Measurements from ENCODE around the gene ENOX1.

ENOX1 gene

DNA sequence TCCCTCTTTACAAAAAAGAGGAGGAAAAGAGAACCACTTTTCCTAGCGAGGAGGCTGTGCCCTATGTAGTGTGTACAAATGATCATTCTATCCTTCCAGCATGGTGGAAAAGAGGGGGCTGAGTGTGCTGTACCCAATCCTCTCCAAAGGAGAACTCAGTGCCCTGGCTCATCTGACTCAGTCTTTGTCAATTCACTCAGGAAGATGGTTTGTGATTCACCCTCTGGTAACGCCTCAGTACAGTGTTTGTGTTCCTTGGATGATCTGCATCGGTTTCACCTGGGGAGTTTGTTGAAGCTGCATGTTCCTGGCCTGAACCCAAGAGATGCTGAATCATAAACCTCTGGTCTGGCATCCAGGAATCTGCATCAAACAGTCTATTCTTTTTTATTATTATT, 18.3 kb upstream of the ENOX1 start:
- Histone ChIP-seq H3K27me3 (ENCODE audit: control insufficient read depth in 1 of 2, insufficient read depth in 2 of 2, low read length in 2 of 2) (no peaks in the 10 kb centered on the region), H3K27ac (ENCODE audit: low read depth, low read length) (no peak overlapping the region), H3K4me3 (ENCODE audit: low read depth in 1 of 2, low read length in 2 of 2) (no peak overlapping the region), H3K4me1 (ENCODE audit: control insufficient read depth in 1 of 2, insufficient read depth in 2 of 2, low read length in 2 of 2) (no peaks in the 10 kb centered on the region), H3K9me3 (ENCODE audit: control insufficient read depth in 1 of 2, low read length in 2 of 2) (no peaks in the 10 kb centered on the region), H3K9ac (ENCODE audit: low read depth in 1 of 2, low read length in 2 of 2) (no peak overlapping the region), H3K36me3 (ENCODE audit: control insufficient read depth in 1 of 2, insufficient read depth in 2 of 2, low read length in 2 of 2) (no peaks in the 10 kb centered on the region)

DNA sequence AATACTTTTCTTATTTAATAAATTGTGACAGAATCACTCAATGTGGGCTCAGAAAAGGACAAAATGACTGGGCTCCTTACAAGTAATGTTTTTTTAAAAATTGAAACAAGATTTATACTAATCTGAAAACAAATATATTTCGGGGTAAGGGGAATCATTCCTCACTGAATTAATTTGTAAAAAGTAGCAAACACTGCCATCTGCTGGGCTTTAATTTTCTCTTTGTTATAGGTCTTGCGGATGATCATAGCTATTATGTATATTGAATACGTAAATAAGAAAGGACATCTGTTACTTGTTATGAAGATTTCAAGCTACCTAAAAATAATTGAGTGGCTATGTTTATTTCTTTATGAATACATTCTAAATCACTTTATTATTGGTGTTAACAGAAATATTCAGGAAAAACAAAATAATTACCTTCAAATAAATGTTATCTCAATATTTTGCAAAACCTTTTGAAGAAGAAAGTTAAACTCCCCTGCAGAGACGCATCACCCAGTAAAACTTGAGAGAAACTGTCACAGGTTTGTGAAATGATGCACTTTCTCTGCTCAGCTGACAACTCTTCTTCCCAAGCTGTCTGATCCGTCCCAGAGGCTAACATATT, 17.8 kb upstream of the ENOX1 start:
- no peak overlapping the region for H3K4me3 ChIP-seq (ENCODE audit: low read depth in 1 of 2, low read length in 2 of 2)
- no peaks in the 10 kb centered on the region for H3K4me1 ChIP-seq (ENCODE audit: control insufficient read depth in 1 of 2, insufficient read depth in 2 of 2, low read length in 2 of 2)
- H3K27me3 ChIP-seq (ENCODE audit: control insufficient read depth in 1 of 2, insufficient read depth in 2 of 2, low read length in 2 of 2), result no peaks in the 10 kb centered on the region
- H3K36me3 ChIP-seq (ENCODE audit: control insufficient read depth in 1 of 2, insufficient read depth in 2 of 2, low read length in 2 of 2), result no peaks in the 10 kb centered on the region
- H3K27ac ChIP-seq (ENCODE audit: low read depth, low read length), result no peak overlapping the region
- H3K9me3 ChIP-seq (ENCODE audit: control insufficient read depth in 1 of 2, low read length in 2 of 2), result no peaks in the 10 kb centered on the region
- no peak overlapping the region for H3K9ac ChIP-seq (ENCODE audit: low read depth in 1 of 2, low read length in 2 of 2)

DNA sequence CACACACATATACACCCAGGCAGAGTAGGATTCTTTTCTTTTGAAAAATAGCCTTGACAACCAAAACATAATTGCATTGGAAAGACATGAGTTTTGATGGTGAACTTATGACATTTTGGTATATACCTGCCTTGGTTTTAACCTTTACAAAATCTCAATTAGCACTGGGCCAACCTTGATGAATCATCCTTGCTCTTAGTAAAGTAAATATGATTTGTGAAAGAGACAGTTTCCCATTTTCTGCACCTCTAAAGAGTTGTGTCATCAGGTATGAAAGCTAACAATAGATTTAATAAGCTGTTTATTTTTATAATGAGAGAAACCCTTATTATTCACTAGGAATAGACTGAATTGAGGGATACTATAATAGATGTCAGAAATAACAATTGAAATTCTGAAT, 15.7 kb upstream of the ENOX1 start:
- no peak overlapping the region for H3K27ac ChIP-seq (ENCODE audit: low read depth, low read length)
- no peaks in the 10 kb centered on the region for H3K9me3 ChIP-seq (ENCODE audit: control insufficient read depth in 1 of 2, low read length in 2 of 2)
- no peak overlapping the region for H3K4me3 ChIP-seq (ENCODE audit: low read depth in 1 of 2, low read length in 2 of 2)
- no peaks in the 10 kb centered on the region for H3K36me3 ChIP-seq (ENCODE audit: control insufficient read depth in 1 of 2, insufficient read depth in 2 of 2, low read length in 2 of 2)
- no peaks in the 10 kb centered on the region for H3K4me1 ChIP-seq (ENCODE audit: control insufficient read depth in 1 of 2, insufficient read depth in 2 of 2, low read length in 2 of 2)
- H3K9ac ChIP-seq (ENCODE audit: low read depth in 1 of 2, low read length in 2 of 2), result no peak overlapping the region
- no peaks in the 10 kb centered on the region for H3K27me3 ChIP-seq (ENCODE audit: control insufficient read depth in 1 of 2, insufficient read depth in 2 of 2, low read length in 2 of 2)

DNA sequence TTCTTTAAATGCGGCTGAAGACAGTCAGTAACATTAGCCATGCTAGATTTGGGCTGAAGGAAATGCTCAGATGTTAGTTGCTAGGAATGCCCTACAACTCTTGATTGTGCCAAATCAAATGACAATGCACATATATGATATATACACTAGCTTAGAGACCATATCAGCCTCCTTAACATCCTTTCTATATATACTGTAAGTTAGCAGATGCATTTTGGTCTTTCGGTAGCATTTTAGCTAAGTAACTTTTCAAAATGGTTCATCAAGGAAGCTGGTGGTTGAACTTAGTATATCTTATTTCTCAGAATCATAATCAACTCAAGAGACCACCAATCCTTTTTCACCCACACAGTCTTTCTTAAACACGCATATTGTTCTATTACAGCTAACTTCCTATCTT, 14.1 kb upstream of the ENOX1 start:
- no peaks in the 10 kb centered on the region for H3K27me3 ChIP-seq (ENCODE audit: control insufficient read depth in 1 of 2, insufficient read depth in 2 of 2, low read length in 2 of 2)
- no peak overlapping the region for H3K27ac ChIP-seq (ENCODE audit: low read depth, low read length)
- H3K9me3 ChIP-seq (ENCODE audit: control insufficient read depth in 1 of 2, low read length in 2 of 2), result no peaks in the 10 kb centered on the region
- no peak overlapping the region for H3K9ac ChIP-seq (ENCODE audit: low read depth in 1 of 2, low read length in 2 of 2)
- H3K36me3 ChIP-seq (ENCODE audit: control insufficient read depth in 1 of 2, insufficient read depth in 2 of 2, low read length in 2 of 2), result no peaks in the 10 kb centered on the region
- H3K4me1 ChIP-seq (ENCODE audit: control insufficient read depth in 1 of 2, insufficient read depth in 2 of 2, low read length in 2 of 2), result no peaks in the 10 kb centered on the region
- H3K4me3 ChIP-seq (ENCODE audit: low read depth in 1 of 2, low read length in 2 of 2), result no peak overlapping the region

DNA sequence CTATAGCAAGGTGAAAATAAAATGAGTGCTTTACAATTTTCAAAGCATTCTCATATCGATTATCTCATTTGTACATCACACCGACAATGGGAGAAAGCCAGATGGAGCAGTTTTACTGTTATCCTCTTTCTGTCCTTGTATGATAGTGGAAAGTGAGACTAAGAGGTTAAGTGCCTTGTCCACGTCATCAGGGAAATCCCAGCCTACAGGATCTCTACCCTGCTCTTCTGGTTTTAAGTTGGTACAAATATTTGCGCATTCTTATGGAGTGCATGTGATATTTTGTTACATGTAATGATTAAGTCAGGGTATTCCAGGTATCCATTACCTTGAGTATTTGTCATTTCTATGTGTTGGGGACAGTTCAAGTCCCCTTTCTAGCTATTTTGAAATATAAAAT, 12.4 kb upstream of the ENOX1 start:
- no peaks in the 10 kb centered on the region for H3K27me3 ChIP-seq (ENCODE audit: control insufficient read depth in 1 of 2, insufficient read depth in 2 of 2, low read length in 2 of 2)
- no peak overlapping the region for H3K27ac ChIP-seq (ENCODE audit: low read depth, low read length)
- no peak overlapping the region for H3K9ac ChIP-seq (ENCODE audit: low read depth in 1 of 2, low read length in 2 of 2)
- H3K36me3 ChIP-seq (ENCODE audit: control insufficient read depth in 1 of 2, insufficient read depth in 2 of 2, low read length in 2 of 2), result no peaks in the 10 kb centered on the region
- no peaks in the 10 kb centered on the region for H3K9me3 ChIP-seq (ENCODE audit: control insufficient read depth in 1 of 2, low read length in 2 of 2)
- no peaks in the 10 kb centered on the region for H3K4me1 ChIP-seq (ENCODE audit: control insufficient read depth in 1 of 2, insufficient read depth in 2 of 2, low read length in 2 of 2)
- no peak overlapping the region for H3K4me3 ChIP-seq (ENCODE audit: low read depth in 1 of 2, low read length in 2 of 2)

DNA sequence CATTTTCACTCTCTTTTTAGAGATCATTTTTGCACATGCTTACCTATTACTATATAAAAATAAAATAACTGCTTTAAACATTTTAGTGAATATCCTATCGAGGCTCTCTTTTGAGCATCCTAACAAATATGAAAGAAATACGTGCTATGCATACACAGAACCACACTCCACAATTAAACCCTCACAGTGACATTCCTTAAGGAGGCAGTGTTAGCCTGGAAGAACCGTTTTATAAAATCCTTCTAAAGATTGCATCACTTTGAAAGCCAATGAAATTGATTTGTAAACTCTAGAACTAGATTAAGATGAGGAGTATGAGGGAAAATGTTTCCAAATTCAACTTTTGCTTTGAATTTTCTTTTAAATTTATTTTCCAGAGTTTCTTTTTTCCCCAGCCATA, 11.1 kb upstream of the ENOX1 start:
- Histone ChIP-seq H3K4me3 (ENCODE audit: low read depth in 1 of 2, low read length in 2 of 2) (no peak overlapping the region), H3K9ac (ENCODE audit: low read depth in 1 of 2, low read length in 2 of 2) (no peak overlapping the region), H3K27me3 (ENCODE audit: control insufficient read depth in 1 of 2, insufficient read depth in 2 of 2, low read length in 2 of 2) (no peaks in the 10 kb centered on the region), H3K27ac (ENCODE audit: low read depth, low read length) (no peak overlapping the region), H3K36me3 (ENCODE audit: control insufficient read depth in 1 of 2, insufficient read depth in 2 of 2, low read length in 2 of 2) (no peaks in the 10 kb centered on the region), H3K9me3 (ENCODE audit: control insufficient read depth in 1 of 2, low read length in 2 of 2) (no peaks in the 10 kb centered on the region), H3K4me1 (ENCODE audit: control insufficient read depth in 1 of 2, insufficient read depth in 2 of 2, low read length in 2 of 2) (no peaks in the 10 kb centered on the region)

DNA sequence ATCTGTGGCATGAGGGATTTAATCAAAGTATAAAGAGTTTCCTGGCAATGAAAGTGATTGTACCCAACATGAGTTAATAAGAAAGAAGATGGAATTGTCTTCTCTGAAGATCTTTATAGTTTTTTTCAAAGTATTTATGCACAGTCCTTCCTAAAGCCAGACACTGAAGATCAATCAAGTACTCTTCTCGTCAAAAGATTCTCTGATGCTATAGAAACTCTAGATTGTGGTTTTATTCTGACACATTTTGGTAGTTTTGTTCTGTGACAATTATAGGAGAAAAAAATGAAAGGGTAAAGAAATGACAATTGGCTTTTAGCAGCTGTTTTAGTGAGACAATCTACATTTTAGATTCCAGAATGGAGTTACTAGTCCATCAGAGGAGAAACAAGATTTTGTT, 10.4 kb upstream of the ENOX1 start:
- no peaks in the 10 kb centered on the region for H3K36me3 ChIP-seq (ENCODE audit: control insufficient read depth in 1 of 2, insufficient read depth in 2 of 2, low read length in 2 of 2)
- H3K27me3 ChIP-seq (ENCODE audit: control insufficient read depth in 1 of 2, insufficient read depth in 2 of 2, low read length in 2 of 2), result no peaks in the 10 kb centered on the region
- no peak overlapping the region for H3K27ac ChIP-seq (ENCODE audit: low read depth, low read length)
- no peak overlapping the region for H3K4me3 ChIP-seq (ENCODE audit: low read depth in 1 of 2, low read length in 2 of 2)
- no peaks in the 10 kb centered on the region for H3K9me3 ChIP-seq (ENCODE audit: control insufficient read depth in 1 of 2, low read length in 2 of 2)
- no peaks in the 10 kb centered on the region for H3K4me1 ChIP-seq (ENCODE audit: control insufficient read depth in 1 of 2, insufficient read depth in 2 of 2, low read length in 2 of 2)
- no peak overlapping the region for H3K9ac ChIP-seq (ENCODE audit: low read depth in 1 of 2, low read length in 2 of 2)

DNA sequence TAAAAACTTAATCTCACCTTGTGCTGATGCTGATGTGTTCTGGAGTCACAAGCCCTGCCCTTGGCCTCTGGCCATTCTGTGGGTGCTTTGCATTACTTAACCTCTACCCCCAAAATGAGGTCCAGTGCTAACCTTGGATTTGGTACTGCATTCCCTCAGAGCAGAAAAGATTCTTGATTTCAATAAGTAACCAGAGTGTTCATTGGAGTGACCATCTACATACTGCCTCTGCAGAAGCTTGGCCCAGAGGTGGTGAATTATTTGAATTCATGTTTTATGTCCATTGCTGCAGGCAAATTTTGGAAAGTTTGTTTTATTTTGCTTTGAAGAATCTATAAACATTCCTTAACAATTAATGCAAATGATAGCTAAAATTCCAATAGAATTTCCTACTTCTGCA, 7.6 kb upstream of the ENOX1 start:
- H3K27ac ChIP-seq (ENCODE audit: low read depth, low read length), result no peak overlapping the region
- H3K9me3 ChIP-seq (ENCODE audit: control insufficient read depth in 1 of 2, low read length in 2 of 2), result no peaks in the 10 kb centered on the region
- H3K4me1 ChIP-seq (ENCODE audit: control insufficient read depth in 1 of 2, insufficient read depth in 2 of 2, low read length in 2 of 2), result no peaks in the 10 kb centered on the region
- H3K36me3 ChIP-seq (ENCODE audit: control insufficient read depth in 1 of 2, insufficient read depth in 2 of 2, low read length in 2 of 2), result no peaks in the 10 kb centered on the region
- H3K4me3 ChIP-seq (ENCODE audit: low read depth in 1 of 2, low read length in 2 of 2), result no peak overlapping the region
- H3K27me3 ChIP-seq (ENCODE audit: control insufficient read depth in 1 of 2, insufficient read depth in 2 of 2, low read length in 2 of 2), result peaks cover 0 to under 1% of the 10 kb centered on the region in 2 donors
- no peak overlapping the region for H3K9ac ChIP-seq (ENCODE audit: low read depth in 1 of 2, low read length in 2 of 2)

DNA sequence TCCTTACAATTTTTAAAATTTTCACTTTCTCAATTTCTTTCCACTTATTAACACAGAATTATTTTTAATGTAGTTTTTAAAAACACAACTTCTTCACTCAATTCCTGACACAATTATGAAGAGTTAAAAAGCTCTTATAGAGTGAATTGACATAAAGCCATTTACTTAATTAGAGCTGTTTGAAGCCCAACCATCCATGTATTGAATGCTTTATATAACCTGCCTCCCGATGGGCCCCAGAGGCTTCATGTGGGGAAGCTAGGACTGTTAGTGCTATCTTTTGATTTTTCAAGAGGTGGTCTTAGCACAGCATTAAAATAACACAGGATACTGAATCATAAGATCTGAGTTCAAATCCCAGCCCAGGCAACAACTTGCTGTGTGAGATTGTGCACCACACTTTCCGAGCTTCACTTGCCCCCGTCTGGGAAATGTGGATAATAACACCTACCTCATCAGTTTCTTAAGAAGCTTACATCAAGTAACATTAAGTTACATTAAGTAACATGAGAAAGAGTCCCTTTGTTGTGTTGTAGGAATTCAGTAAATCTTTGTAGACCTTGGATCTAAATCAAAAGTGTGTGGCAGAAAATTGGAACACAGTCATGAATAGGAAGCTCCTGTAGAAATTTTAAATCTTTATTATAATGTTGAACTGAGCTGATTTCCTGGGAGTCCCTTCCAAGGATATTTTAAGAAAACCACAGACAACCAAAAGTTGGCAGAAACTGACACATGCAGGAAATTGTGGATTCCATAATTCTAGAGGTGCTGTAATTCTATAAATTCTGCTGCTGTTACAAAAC, 5.5 kb upstream of the ENOX1 start:
- H3K4me1 ChIP-seq (ENCODE audit: control insufficient read depth in 1 of 2, insufficient read depth in 2 of 2, low read length in 2 of 2), result peaks cover 4 to 6% of the 10 kb centered on the region in 2 donors
- H3K27me3 ChIP-seq (ENCODE audit: control insufficient read depth in 1 of 2, insufficient read depth in 2 of 2, low read length in 2 of 2), result peaks cover 0 to 10% of the 10 kb centered on the region in 2 donors
- H3K9ac ChIP-seq (ENCODE audit: low read depth in 1 of 2, low read length in 2 of 2), result no peak overlapping the region
- no peak overlapping the region for H3K27ac ChIP-seq (ENCODE audit: low read depth, low read length)
- no peaks in the 10 kb centered on the region for H3K9me3 ChIP-seq (ENCODE audit: control insufficient read depth in 1 of 2, low read length in 2 of 2)
- no peak overlapping the region for H3K4me3 ChIP-seq (ENCODE audit: low read depth in 1 of 2, low read length in 2 of 2)
- H3K36me3 ChIP-seq (ENCODE audit: control insufficient read depth in 1 of 2, insufficient read depth in 2 of 2, low read length in 2 of 2), result no peaks in the 10 kb centered on the region

DNA sequence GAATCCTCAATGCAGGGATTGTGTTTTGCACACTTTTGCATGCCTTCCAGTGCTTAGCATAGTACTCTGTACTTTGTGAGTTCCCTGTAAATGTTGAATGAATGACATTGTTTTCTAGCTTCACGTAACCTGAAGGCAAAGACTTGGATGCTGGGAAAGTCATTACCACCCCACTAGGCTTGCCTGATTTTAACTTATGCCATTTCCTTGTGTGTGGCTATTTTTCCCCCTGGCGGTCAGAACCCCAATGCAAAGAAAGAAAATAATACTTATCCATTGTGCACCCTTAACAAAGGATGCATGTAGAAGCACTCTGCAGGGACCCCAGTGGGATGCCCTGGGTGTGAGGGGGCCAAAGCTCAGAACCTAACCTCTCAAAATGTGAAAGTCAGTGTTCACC, 1.2 kb upstream of the ENOX1 start:
- H3K27ac ChIP-seq (ENCODE audit: low read depth, low read length), result no peak overlapping the region
- no peak overlapping the region for H3K4me3 ChIP-seq (ENCODE audit: low read depth in 1 of 2, low read length in 2 of 2)

More for the DNA sequence above, 1.2 kb upstream of the ENOX1 start:
- Histone ChIP-seq H3K27me3 (ENCODE audit: control insufficient read depth in 1 of 2, insufficient read depth in 2 of 2, low read length in 2 of 2) (peaks cover 0 to 10% of the 10 kb centered on the region in 2 donors), H3K36me3 (ENCODE audit: control insufficient read depth in 1 of 2, insufficient read depth in 2 of 2, low read length in 2 of 2) (no peaks in the 10 kb centered on the region), H3K4me1 (ENCODE audit: control insufficient read depth in 1 of 2, insufficient read depth in 2 of 2, low read length in 2 of 2) (peaks cover 8 to 9% of the 10 kb centered on the region in 2 donors), H3K9ac (ENCODE audit: low read depth in 1 of 2, low read length in 2 of 2) (no peak overlapping the region), H3K9me3 (ENCODE audit: control insufficient read depth in 1 of 2, low read length in 2 of 2) (no peaks in the 10 kb centered on the region)

All from duodenal mucosa (tissue), 2 donors.